Transverse colon (tissue), 3 donors: Measurements from ENCODE around the gene UBR7.
"Not testable (repeated sequence)": the region's sequence is repeated elsewhere in the genome, so short reads cannot be mapped to it uniquely, and the experiment has no call there.

Experiments used
- EP300 ChIP-seq: sonication (generic); formaldehyde crosslinking; IDR thresholded peaks from one replicate; pipeline ENCODE4 v1.6.1; 2017; ENCODE audit warnings: antibody characterized with exemption, low read depth
- POLR2A ChIP-seq: fragments of 450-650 bp; IDR thresholded peaks from one replicate; pipeline ENCODE4 v1.6.1; 2016; ENCODE audit warnings: antibody characterized with exemption, mild to moderate bottlenecking, moderate library complexity
- TF ChIP-seq, protein P1 (sequence below), 5 experiments: fragments of 200-600 bp in 3 of 5; fragments of 450-650 bp in 2 of 5; sonication (generic) in 3 of 5; IDR thresholded peaks; 1 replicate in 2 of 5; 2 replicates in 3 of 5; pipeline ENCODE4 v1.5.1; 2016 to 2017; ENCODE audit warnings: antibody characterized with exemption in 5 of 5, inconsistent platforms in 3 of 5, mild to moderate bottlenecking in 2 of 5, moderate library complexity in 1 of 5

DNA sequence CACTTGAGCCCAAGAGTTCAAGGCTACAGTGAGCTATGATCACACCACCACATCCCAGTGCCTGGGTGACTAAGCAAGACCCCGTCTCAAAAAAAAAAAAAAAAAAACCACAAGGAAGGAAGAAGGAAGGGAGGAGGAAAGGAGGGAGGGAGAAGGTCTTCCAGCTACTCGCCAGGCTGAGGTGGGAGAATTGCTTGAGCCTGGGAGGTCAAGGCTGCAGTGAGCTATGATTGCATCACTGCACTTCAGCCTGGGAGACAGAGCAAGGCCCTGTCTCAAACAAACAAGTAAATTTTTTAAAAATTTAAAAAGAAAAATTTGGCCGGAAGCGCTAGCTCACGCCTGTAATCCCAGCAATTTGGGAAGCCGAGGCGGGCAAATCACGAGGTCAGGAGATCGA, 38.4 kb upstream of the UBR7 start:
- TF ChIP-seq POLR2A, EP300: not testable (repeated sequence)
- TF ChIP-seq, protein P1, sequence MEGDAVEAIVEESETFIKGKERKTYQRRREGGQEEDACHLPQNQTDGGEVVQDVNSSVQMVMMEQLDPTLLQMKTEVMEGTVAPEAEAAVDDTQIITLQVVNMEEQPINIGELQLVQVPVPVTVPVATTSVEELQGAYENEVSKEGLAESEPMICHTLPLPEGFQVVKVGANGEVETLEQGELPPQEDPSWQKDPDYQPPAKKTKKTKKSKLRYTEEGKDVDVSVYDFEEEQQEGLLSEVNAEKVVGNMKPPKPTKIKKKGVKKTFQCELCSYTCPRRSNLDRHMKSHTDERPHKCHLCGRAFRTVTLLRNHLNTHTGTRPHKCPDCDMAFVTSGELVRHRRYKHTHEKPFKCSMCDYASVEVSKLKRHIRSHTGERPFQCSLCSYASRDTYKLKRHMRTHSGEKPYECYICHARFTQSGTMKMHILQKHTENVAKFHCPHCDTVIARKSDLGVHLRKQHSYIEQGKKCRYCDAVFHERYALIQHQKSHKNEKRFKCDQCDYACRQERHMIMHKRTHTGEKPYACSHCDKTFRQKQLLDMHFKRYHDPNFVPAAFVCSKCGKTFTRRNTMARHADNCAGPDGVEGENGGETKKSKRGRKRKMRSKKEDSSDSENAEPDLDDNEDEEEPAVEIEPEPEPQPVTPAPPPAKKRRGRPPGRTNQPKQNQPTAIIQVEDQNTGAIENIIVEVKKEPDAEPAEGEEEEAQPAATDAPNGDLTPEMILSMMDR (IDR thresholded peaks at IDR 0.05): not testable (repeated sequence)
